ENCODE data around the gene NUCB1. TPM values are rescaled to one million over a fixed set of nuclear protein-coding genes. Genes with fewer than 3 reads are reported as not detected.

Gene NUCB1
- total RNA-seq, 4 donors from 2014 or later = 267 to 424 (median 371) TPM

DNA sequence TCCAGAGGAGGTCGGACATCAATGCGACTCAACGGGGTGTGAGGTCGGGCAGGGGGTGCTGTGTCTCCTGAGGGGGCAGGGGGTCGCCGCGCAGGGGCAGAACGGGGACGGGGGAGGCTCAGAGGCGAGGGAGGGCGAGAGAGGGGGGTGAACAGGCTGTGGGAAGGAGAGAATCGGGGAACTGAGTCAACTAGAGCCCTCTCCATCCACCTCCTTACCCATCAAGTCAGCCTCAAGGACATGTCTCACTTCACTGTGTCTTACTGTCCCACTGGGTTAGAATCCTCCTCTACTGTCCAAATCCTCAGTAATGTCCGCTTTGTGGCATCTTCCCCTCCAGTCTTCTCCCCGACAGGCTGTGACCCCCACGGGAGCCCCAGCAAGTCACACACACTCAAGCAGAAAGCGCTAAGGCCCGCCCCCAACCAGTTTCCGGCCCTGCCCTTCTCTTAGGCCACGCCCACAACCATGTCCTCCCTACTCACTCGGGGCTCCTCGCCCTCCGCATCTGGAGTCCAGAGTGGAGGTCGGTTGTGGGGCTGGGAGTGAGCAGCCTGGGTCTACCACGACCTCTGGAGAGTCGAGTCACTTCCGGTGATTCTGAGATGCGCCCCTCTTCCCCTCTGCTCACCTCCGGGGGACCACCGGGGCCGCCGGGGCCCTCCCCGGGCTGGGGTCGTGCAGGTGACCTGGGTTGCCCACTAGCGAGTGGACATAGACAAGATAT, 41.0 kb upstream of the NUCB1 start:
- no peaks in the 10 kb centered on the region for H3K9me3 ChIP-seq
- no peak for DNase-seq
- no peaks in the 10 kb centered on the region for H3K27me3 ChIP-seq
- H3K4me1 ChIP-seq = peaks cover 0 to 4% of the 10 kb centered on the region in 2 donors
- H3K36me3 ChIP-seq = no peaks in the 10 kb centered on the region
- WGBS, 2 donors = 59 to 62% methylated on average over 29 to 32 of the region's 34 CpGs
- H3K27ac ChIP-seq = no peak overlapping the region
- H3K4me3 ChIP-seq (replicated peaks in 1 of 3) = no peak overlapping the region
- TF ChIP-seq, protein P1, sequence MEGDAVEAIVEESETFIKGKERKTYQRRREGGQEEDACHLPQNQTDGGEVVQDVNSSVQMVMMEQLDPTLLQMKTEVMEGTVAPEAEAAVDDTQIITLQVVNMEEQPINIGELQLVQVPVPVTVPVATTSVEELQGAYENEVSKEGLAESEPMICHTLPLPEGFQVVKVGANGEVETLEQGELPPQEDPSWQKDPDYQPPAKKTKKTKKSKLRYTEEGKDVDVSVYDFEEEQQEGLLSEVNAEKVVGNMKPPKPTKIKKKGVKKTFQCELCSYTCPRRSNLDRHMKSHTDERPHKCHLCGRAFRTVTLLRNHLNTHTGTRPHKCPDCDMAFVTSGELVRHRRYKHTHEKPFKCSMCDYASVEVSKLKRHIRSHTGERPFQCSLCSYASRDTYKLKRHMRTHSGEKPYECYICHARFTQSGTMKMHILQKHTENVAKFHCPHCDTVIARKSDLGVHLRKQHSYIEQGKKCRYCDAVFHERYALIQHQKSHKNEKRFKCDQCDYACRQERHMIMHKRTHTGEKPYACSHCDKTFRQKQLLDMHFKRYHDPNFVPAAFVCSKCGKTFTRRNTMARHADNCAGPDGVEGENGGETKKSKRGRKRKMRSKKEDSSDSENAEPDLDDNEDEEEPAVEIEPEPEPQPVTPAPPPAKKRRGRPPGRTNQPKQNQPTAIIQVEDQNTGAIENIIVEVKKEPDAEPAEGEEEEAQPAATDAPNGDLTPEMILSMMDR (IDR thresholded peaks at IDR 0.05) = no peak
- no peak for TF ChIP-seq POLR2A (IDR thresholded peaks at IDR 0.05)
- intact Hi-C loops (cut with DNase I) = no loop called here

DNA sequence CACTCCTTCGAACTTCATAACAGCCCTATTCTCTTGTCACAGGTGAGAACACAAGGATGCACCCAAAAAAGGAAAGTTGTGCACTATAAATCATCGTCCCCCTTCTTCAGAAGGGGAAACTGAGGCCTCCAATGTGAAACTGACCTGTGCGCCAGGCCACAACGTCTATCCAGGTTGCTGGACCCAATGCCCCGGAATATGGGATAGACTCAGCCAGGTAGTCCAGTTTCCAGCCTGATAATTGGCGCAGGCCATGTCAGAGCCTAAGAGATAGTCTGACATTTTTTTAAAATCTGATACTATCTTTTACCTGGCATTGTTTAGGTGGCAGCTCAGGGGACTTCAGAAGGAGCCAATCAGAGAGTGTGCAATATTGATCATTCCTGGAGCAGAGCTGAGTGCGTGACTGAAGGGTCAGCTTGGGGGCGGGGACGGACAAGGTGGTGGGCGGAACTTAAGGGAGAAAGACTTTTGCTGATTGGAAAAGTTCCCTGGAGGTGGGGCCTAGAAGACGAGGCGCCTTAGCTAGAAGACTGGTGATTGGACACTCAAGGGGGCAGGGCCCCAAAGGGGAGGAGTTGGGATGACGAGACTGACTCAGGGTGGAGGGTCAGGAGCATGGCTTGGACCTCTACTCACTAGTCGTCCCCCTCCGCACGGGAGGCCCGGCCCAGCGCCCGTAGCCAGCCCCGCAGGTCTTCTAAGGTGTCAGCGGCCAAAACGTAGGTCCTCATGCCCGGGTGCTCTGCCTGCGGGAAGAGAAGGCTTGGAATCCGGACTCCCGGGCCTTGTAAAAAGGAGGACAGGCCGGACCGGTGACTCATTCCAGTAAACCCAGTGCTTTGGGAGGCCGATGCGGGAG, 40.2 kb upstream of the NUCB1 start:
- no peak for DNase-seq
- no peak overlapping the region for H3K27ac ChIP-seq
- intact Hi-C loops (cut with DNase I) = loop anchor here (10.0 kb wide), 1 partner anchor 115 kb away; no protein-coding TSS in a partner anchor
- no peaks in the 10 kb centered on the region for H3K36me3 ChIP-seq
- H3K4me3 ChIP-seq (replicated peaks in 1 of 3) = no peak overlapping the region
- no peak for TF ChIP-seq POLR2A (IDR thresholded peaks at IDR 0.05)
- TF ChIP-seq, protein P1 (IDR thresholded peaks at IDR 0.05) = no peak
- no peaks in the 10 kb centered on the region for H3K27me3 ChIP-seq
- H3K9me3 ChIP-seq = no peaks in the 10 kb centered on the region
- 86 to 87% methylated on average over 30 of the region's 30 CpGs for WGBS, 2 donors
- H3K4me1 ChIP-seq = peaks cover 0 to 4% of the 10 kb centered on the region in 2 donors

DNA sequence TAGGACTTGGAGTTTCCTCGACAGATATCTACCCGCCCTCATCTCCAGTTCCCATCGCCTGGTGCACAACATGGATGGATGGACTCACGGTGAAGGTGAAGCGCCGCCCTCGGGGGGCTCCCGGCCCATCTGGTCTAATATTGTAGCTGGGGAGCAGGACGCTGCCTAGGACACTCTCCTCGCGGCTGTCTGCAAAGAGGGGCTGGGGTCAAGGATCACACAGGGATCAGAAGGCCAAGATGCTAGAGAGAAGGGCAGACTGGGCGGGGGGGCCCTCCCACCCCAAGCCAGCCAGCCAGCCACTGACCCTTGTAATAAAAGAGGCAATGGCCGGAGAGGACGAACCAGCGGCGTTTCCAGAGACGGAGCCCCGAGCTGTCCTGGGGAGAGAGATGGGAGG, 38.8 kb upstream of the NUCB1 start:
- Histone ChIP-seq H3K27ac (no peak overlapping the region), H3K4me1 (peaks cover 2 to 8% of the 10 kb centered on the region in 2 donors), H3K4me3 (replicated peaks in 1 of 3) (no peak overlapping the region), H3K27me3 (no peaks in the 10 kb centered on the region), H3K36me3 (no peaks in the 10 kb centered on the region), H3K9me3 (no peaks in the 10 kb centered on the region)
- TF ChIP-seq, protein P1 (IDR thresholded peaks at IDR 0.05) = no peak
- TF ChIP-seq POLR2A (IDR thresholded peaks at IDR 0.05) = no peak
- intact Hi-C loops (cut with DNase I) = loop anchor here (10.0 kb wide), 1 partner anchor 113 kb away; no protein-coding TSS in a partner anchor
- no peak for DNase-seq
- WGBS, 2 donors = 84 to 87% methylated on average over 18 of the region's 18 CpGs

DNA sequence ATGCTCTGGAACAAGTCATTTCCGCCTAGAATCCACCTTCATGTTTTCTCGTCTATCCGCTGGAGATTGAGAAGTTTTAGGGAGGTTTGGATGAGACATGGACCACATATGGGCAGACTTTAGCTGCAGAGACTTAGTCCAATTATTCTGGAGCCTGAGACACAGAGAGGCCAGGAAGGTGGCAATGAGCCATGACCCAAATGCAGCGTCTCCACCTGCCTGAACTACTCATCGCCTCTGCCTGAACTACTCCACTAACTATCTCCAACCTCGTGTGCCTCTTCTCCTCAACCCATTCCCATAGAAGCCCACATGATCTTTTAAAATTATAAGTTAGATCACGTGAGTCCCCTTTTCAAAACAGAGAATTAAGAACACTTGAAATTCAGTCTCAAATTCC, 37.3 kb upstream of the NUCB1 start:
- DNase-seq = no peak
- peaks cover 13 to 22% of the 10 kb centered on the region in 2 donors for H3K4me1 ChIP-seq
- H3K27ac ChIP-seq = no peak overlapping the region
- no peaks in the 10 kb centered on the region for H3K9me3 ChIP-seq
- no peaks in the 10 kb centered on the region for H3K36me3 ChIP-seq
- TF ChIP-seq POLR2A (IDR thresholded peaks at IDR 0.05) = no peak
- TF ChIP-seq, protein P1 (IDR thresholded peaks at IDR 0.05) = no peak
- no peaks in the 10 kb centered on the region for H3K27me3 ChIP-seq
- H3K4me3 ChIP-seq (replicated peaks in 1 of 3) = no peak overlapping the region
- WGBS, 2 donors = 60% methylated on average over 7 of the region's 7 CpGs
- intact Hi-C loops (cut with DNase I) = loop anchor here (10.0 kb wide), 1 partner anchor 112 kb away; no protein-coding TSS in a partner anchor

All from thyroid gland (tissue), 4 donors.